NCI-H345 treated with DMSO at 0.1 percent for 48 hours (cell line): ENCODE data around the gene ADAM12.

ENCODE experiments used
- DNase-seq: peaks from one replicate; lab custom pipeline; 2025; ENCODE audit not compliant: unreplicated experiment; lab: John Stamatoyannopoulos, UW

ADAM12 gene

DNA sequence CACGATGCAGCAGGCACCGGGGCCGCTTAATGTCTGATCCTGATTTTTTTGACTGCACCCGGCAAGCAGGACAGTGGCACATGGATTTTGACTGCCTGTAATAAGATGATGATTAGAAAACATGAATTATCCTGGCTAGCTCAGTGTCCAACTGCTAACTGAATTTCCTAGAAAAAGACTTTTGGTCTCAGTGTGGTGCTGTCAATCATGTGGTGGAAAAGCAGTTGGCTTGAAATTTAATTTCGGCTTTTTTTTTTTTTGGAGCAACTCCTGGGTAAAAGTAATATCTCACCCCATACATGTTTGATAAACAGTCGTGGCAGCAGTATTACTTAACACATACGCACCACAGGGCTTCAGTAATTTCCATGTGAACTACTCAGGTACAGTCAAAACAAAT lies 264.2 kb downstream of the ADAM12 start:
- DNase-seq: no peak

DNA sequence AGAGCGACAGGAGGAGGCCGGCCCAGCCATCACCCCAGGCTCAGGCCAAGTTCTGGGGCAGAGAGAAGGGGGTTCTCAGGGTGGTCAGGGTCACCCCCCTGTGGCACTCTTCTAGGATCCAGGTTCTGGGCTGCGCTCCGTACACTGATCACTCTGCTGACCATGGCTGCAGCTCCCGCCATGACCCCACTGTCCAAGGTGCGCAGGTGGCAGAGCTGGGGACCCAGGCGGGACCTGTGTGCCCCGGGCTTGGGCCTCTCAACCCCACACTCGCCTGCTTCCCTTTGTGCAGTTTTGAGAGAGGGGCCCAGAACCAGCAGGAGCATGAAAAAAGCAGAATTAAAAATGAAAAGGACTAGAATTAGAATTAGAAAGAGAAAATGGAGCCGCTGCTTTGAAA lies 264.8 kb downstream of the ADAM12 start:
- no peak for DNase-seq

DNA sequence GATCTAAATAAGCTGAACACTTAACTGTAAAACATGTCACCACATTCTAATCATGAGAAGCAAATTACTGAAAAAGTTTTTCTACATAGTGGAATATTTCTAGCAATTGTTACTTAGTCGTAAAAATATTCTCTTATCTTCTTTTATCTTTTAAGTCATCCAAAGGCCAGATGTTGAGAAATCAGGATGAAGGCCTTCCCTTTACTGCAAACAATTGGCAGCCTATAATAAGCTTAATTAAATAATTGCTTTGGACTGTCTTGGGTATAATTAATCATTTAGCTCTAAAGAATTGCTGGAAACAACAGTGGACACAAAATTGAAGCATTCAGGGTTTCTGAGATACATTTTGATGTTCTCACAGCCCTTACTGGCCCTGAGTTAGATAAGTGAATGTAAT lies 265.4 kb downstream of the ADAM12 start:
- DNase-seq: no peak

DNA sequence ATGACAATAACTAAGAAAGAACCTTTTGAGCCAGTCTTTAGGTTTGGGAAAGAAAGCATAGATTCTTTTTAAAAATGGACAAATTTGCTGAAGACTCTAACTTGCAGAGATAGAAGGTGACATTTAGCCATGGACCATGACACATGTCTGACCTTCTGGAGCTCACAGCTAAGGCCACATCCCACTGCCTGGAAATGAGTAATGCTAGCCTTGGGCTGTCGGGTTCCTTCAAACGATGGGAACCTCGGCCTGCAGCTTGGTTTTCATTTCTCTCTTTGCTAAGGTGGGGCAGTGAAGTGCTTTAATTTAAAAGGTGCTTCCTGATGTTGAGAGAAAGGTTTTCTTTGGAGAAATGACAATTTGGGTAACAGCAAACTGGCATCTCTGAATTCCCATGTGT lies 268.7 kb downstream of the ADAM12 start:
- DNase-seq: no peak

DNA sequence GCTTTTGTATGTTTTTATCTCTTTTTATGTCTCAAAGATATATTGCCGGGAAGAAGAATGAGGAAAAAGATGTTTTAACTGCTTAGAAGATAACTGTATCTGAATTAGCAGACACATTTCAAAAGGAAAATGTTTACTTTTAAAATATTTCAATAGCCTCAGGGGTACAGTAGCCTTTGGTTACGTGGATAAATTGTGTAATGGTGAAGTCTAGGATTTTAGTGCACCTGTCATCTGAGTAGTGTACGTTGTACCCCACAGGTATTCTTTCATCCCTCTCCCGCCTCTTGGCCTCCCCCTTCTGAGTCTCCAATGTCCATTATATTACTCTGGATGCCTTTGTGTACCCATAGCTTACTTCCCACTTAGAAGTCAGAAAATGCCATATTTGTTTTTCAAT lies 269.8 kb downstream of the ADAM12 start:
- no peak for DNase-seq

DNA sequence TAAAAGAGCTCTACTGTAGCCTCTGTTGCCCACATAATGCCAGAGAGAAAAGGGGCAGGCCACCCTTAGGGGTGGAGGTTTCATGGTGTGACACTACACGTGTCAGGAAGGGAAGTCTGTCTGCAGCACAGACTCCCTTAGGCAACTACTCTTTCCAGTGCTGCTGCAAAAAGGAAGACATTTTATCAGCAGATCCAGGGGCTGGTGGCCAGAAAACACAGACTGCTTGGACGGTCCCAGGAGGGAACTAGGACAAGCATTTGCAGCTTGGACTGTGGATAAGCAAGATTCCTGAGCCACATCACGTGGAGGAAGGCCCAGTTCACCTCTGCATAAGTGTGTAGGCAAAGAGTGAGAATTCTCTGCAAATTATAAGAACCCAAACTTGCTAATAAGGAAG lies 271.1 kb downstream of the ADAM12 start:
- no peak for DNase-seq

DNA sequence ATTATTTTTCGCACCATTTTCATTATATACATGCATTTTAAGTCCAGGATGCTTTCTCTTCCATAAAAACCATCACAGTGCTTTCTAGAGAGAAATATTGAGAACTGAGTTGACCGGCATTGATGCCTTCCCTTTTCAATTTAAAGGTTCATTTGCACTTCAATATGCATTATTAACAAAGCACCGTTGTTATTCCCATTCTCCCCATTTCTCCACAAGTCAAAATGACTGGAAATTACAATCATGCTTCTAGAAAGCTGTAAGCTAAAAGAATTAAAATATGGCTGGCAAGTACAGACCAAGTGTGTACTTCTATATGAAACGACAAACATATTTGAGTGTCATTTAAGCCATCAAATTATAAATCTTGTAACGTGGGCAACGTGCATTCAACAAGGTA lies 272.4 kb downstream of the ADAM12 start:
- DNase-seq: no peak

DNA sequence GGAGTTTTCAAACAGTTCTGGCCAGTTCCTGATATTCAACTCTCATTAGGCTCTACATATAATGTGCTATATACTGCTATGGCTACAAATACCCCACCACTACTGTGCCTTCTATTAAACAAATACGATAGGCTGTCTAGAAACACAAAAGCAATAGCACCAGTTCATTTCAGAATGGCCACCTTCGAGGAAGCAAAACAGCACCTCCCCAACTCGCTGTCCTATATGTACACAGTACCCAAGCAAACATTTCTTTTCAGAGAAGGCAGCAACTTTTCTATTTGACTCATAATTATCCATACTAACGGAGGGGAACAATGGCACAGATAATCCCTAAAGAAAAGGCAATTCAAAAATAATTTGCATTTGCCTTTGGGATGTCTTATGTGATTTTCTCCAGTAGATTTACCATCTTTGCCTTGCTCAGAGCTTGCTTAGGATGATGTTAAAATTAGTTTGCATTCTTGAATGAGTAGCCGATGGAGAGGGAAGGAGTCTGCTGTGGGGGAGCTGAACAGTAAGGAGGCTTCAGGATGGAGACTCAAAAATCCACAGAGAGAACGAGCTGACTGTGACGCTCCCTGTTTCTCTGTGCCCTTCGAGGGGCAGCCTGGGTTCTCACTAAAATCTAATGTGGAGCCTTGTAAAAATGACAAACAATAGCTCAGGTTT lies 273.3 kb downstream of the ADAM12 start:
- DNase-seq: no peak

DNA sequence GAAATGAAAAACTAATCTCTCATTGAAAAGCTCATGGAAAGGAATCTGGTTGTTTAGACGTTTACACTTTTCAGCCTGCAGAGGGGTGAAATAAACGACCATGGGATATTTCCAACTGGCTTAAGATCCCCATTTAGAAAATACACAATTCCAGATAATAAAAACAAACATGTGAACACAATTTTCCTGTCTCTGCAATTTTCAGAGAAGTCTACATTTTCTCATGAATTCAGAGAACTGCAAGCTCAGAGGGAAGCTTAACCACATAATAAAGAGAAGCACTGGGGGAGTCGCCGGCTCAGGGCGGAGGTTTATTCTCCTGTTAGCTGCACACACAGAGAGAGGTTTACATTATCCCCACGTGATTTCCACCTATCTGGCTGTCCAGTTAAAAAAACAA lies 276.8 kb downstream of the ADAM12 start:
- DNase-seq: no peak

DNA sequence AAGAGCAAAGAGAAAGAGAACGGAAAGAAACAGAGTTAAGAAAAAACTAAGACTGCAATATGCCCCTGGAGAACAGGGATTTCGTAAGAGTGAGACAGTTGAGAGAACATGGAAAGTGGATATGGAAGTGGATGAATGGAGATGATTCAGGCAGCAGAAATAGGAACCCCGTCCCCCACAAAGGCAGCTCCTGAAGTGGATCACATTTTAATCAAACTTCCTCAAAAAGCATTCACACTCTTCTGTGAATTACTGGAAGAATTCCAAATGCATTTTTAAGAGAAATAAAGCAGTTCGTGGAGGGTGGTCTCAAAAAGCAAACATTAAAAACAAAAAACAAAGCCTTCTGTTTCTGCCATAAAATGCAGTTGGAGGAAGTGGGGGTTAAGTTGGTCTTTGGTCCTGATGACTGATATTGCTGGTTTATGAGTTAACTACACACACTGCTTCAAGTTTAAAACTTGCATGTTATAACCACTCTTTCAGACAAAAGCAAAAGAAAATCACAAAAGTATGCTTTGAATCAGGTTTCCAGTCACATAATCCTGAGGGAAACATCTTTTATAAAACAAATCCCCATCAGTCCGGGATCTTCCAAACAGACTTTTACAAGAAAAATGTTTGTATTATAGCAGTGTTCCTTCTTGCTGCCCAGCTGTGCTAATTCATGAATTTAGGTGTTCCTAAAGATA lies 277.6 kb downstream of the ADAM12 start:
- no peak for DNase-seq

DNA sequence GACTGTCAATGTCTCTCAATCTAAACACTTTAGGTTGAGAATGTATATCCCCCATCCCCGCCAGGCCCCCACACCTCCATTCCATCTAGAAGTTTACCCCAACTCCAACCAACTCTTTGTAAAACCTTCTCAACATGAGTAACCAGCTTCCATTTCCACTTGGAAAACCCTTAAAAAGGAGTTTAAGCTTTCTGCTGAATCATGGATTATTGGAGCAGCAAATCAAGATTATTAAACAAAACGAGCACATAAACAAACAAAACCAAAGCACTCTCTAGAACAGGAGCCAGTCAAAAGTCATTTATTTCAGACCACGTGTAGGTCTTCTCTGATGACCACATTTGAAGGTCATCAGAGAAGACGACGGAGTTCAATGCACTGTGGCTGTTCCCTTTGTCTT lies 278.4 kb downstream of the ADAM12 start:
- no peak for DNase-seq

DNA sequence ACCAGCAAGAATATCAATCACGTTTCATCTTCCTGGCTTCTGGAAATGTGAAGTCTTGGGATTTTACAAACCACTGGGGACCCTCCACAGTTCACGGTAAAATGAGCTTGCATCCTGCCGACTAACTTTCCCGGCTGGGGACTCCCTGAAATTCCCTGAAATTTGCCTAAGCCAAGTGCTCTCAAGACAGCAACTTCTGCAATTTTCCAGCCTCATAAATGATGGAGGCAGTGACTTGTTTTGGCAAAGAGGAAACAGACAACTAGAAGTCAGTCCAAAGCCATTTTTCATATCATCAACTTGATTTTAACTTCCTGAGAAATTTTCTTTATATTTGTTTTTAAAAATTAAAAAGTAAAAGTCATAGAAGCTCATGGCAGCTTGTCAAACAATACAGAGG lies 279.6 kb downstream of the ADAM12 start:
- DNase-seq: no peak

DNA sequence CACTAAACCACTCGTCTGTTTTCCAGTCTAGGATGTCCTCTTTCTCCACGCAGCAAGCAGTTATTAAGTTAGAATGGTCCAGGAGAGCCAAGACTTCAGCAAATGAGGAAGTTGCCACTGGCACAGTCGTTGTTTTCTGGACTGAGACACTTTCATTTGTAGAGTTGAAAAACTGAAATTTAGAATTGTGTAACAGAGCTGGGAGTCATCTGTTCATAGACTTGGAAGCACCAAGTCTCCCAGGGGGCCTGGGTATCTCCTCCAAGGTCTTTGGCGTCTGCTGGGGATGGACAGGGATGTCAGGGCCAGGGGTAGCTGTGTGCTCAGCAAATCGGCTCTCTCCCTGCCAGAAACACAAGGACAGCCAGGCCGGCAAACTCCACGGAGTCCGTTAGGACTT lies 283.5 kb downstream of the ADAM12 start:
- DNase-seq: no peak

DNA sequence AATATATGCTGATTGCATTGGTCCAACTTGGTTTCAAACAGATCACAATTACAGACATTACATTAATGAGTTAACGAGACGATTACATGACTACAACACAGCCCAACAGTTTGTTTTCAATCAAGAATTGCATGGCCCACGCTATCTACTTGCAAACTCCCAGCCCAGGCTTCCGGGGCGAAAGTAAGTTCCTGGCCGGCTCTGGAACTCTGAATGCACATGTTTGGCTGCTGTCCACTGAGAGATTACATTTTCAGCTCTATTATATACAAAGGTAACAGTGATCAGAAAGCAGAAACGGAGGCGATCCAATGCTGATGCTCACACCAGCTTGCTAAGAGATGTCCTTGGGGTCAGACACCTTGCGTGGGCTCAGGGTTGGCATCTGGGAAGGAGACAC lies 285.6 kb downstream of the ADAM12 start:
- DNase-seq: no peak

DNA sequence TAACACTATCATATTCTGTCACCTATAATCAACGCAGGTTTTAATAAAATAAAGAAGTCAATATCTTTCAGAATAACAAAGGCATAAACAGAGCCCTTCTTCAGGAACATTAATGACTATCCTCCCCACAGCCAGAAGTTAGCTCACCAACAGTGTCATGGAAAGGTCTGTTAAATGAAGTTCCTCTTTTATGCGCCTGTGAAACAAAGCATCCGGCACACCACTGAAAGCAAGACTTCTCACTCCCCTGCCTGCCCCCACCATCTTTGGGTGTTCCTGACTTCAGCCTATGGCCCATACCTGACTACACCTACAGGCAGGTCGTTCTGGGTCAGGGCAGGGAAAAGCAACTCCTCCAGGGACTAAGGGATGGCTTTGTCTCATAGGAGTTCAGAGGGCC lies 286.5 kb downstream of the ADAM12 start:
- no peak for DNase-seq

DNA sequence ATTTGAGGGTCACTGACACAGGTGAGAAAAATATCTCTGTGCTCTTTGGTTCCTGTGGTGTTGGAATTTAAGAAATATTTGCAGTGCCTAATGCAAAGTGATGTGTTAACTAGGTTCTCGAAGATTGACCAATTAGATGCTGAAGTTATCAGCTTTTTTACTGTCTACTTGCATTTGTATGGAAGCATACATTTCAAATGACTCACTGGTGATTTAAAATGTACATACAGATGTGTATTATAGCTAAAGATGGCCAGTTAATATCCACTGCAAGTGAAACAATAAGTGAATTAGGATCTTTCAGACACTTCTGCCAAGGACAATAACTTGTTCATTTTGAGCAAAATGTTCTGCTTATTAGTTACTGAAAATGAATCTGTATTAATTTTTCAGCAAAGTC lies 287.0 kb downstream of the ADAM12 start:
- DNase-seq: no peak

DNA sequence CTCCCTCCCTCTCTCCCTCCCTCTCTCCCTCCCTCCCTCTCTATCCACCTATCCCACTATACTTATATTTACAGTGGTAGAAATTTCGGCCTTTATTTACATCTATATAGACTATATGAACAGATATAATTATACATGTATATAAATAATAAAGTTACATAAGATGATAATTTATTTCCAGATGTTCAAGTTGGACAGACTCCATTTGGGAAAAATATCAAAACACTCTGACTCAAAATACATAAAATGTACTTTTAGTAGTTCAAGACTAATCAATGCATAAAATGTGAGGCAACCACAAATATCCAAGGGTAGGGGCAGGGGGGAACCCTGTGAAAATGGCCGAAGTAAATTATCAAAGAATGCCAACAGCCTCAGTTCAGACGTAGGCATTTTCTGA lies 288.9 kb downstream of the ADAM12 start:
- DNase-seq: no peak

DNA sequence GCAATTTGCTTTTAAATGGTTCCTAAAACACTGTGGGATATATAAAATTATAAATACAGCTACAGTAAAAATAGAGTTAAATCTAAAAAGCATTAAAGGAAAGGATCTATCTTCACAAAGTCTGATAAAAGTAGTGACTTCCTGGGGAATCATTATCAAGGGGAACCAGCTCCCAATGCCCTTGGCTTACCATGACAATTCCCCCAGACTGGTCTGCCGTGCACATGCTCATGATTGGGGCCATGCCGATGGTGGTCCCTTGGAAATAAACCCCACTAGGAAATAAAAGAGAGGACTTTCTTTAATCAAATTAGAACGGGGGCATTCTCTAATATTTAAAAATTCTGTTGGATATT lies 290.1 kb downstream of the ADAM12 start:
- no peak for DNase-seq

DNA sequence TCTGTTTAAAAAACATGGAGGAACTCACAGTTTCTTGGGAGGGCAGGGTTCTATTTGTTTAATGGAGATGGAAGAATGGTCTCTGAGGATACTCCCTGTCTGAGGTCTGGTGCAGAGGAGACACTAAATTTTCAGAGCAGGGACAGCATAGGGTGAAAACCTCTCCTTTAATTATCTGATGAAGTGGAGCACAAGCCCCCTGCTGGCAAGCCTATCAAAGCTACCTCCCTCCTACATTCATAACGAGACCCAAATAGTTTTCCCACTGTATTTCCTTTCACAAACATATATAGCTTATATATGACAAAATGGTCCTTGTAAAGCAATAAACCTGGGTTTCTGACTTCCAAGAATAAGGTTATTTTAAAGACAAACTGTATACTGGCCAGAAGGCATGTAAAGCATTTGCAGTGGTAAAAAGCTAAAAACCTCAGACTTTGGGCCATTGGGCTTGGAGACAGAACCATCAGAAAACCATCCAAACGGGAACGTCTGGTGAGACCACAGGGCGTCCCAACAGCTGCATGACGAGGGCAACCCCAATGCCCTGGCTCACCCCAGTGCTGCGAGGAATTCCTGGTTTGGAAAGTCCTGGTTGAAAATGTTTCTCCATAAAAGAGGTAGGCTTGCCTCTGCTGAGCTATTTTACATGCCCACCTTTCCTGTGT lies 290.6 kb downstream of the ADAM12 start:
- DNase-seq: no peak

DNA sequence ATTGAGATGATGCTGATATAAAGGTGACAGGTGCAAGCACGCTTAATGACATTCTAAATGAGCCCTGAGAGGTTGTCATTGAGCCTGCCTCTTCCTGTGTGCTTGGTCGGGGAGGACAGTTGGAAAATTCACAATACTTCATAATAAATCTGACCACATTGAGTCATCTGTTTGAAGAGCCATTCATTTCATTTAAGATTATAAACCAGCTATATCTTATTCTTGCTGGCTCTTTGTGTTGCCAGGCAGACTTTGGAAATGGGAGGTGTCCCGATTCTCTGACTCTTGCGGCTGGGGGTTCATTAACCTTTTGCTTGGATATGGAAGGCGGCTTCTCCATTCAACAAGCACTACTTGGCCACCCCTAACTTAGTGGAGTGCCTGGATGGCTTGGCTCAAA lies 293.7 kb downstream of the ADAM12 start:
- DNase-seq: no peak

DNA sequence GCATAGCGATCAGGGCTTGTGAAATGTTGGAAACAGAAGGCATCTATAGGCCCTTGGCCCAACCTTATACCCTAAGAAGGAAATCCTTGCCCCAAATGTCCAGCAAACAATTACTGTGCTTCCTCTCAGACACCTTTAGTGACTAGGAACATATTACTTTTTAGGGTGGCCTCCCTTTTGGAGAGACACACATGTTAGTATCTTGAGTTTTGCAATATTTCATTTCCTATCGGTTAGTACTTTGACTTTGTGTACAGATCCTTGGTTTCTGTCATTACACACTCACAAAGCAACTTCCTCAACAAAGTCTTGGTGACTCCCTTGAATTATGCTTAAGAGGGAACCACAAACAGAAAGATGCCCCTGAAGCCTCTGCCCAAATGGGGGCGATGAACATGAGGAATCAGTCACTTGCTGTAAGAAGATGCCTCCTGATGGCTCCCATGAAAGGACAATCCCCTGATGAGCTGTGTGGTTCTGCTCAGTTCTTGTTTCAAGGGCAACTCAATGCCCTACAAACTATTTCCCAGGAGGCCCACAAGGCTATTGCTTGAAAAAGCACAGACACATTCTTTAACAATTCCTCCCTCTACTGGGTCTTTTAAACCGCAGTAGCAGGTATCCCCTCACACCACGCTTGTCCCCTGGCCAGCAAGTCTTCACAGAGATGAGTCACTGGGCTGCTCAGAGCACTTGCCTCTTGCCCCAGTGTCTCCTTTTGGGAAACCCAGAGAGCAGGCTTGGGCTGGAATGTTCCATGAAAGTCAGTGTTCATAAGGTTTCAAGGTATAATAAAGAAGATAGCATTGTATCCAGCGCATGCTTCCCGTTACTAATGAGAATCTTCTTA lies 295.7 kb downstream of the ADAM12 start:
- DNase-seq: no peak
